HG03520 (cell line): Measurements from ENCODE around the gene USP43.

Source experiments
- ATAC-seq: cut with Tn5 transposase; IDR thresholded peaks from one replicate; pipeline ENCODE4 v1.9.1; 2021; ENCODE audit warnings: mild to moderate bottlenecking, moderate library complexity; ENCODE audit not compliant: unreplicated experiment

The USP43 gene

GRCh38 chr17:9703781-9704082 is 58.4 kb downstream of the USP43 start:
- no peak for ATAC-seq

DNA sequence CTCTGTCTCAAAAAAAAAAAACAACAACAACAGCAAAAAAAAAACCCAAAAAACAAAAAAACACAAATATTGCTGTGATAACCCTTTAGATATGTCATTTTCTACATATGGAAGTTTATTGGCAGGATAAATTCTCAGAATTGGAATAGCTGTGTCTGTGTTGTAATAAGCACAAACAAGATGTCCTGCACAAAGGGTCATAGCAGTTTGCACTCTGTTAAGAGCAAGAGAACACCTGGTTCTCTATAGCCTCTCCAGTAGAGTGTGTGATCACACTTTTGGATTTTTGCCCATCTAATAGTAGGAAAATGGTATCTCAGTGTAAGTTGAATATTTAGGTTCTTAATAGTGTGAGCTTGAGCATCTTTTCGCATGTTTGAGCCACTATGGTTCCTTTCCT is 60.4 kb downstream of the USP43 start:
- ATAC-seq, result no peak

GRCh38 chr17:9707948-9708347 is 62.6 kb downstream of the USP43 start:
- no peak for ATAC-seq

DNA sequence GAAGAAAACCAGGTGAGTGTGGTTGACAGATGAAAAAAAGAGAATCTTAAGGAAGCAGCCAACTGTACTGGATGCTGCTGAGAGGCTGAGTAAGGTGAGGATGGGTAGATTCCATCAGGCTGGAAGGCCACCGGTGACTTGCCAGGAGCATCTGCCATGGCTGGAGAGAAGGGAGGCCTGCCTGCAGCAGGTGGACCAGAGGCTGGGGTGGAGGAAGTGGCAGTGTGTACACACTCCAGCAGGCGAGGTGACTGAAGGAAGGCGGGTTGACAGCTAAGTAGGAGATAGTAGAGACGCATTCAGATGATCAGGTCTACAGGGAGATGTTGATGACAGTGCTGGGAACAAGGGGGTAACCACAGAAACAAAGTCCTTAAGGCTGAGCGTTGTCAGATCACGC is 69.5 kb downstream of the USP43 start:
- ATAC-seq, result no peak

- no peak for ATAC-seq
Measured at GRCh38 chr17:9715503-9716016, 70.2 kb downstream of the USP43 start.

GRCh38 chr17:9725575-9725974 is 80.3 kb downstream of the USP43 start:
- ATAC-seq, result no peak

DNA sequence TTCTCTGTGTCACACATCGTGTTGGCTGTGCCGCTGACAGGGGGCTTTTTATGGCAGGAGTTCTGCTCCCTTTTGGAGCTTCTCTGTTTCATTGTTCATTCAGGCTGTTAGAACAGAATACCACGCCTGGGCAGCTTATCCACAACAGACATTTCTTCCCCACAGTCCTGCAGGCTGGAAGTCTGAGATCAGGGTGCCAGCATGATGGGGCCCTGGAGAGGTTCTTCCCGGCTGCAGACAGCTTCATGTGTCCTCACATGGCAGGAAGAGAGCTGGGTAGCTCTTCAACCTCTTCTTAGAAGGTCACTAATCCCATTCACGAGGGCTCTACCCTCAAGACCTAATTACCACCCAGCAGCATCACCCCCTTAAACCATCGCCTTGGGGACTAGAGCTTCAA is 81.0 kb downstream of the USP43 start:
- ATAC-seq, result no peak

DNA sequence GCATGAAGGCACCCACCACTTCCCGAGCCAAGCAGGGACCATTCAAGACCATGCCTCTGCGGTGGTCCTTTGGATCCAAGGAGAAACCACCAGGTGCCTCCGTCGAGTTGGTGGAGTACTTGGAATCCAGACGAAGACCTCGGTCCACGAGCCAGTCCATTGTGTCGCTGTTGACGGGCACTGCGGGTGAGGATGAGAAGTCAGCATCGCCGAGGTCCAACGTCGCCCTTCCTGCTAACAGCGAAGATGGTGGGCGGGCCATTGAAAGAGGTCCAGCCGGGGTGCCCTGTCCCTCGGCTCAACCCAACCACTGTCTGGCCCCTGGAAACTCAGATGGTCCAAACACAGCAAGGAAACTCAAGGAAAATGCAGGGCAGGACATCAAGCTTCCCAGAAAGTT is 82.7 kb downstream of the USP43 start:
- ATAC-seq, result no peak

- no peak for ATAC-seq
Measured at GRCh38 chr17:9728564-9728963, 83.2 kb downstream of the USP43 start.

- no peak for ATAC-seq
Measured at GRCh38 chr17:9729034-9729650, 83.8 kb downstream of the USP43 start.

- no peak for ATAC-seq
Measured at GRCh38 chr17:9729735-9730420, 84.6 kb downstream of the USP43 start.

DNA sequence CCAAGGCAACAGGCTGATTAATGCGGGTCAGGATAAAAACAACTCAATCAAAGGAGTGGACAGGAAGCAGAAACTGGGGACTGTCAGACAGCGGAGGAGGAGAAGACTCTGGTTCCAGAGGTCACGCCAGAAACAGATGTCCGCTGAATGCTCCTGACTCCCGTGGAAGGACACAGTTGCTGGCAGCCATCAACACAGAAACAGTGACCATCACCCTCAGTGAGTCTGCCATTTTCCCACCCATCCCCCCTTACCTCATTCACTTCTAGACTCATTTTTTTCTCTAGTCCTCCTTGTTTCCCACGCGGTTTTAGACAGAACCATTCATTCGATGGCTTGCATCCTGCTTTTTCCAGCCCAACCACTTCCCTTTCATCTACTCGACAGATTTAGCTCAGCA is 105.2 kb downstream of the USP43 start:
- ATAC-seq, result no peak

DNA sequence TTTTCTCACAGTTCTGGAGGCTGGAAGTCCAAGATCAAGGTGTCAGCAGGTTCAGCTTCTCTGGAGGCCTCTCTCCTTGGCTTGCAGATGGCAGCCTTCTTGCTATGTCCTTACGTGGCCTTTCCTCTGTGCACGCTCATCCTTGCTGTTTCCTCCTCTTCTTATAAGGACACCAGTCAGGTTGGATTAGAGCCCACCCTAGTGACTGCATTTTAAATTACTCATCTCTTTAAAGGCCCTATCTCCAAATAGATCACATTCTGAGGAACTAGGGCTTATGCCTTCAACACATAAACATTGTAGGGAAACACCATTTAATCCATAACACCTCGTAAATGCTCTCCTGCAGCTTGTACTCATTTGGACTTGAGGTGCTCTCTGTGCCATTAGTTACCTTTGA is 109.8 kb downstream of the USP43 start:
- ATAC-seq, result no peak

GRCh38 chr17:9760266-9760665 is 114.9 kb downstream of the USP43 start:
- no peak for ATAC-seq

DNA sequence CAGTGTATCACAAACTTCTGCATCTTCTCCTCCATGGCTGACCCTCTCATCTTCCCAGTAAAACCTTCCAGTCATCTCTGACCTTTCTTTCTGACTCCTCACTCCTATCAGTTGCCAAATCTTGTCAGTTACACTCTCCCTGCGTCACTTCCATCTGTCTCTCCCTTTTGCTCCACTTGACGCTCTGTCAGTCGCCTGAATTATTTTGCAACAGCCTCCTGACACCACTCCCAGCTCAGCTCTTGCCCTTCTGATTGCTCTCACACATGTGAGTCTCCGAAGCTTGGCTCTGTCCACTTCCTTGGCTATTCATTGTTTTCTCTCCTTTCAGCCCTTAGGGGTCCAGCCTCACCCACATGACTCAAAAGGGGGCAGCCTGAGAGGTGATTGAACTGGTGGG is 118.3 kb downstream of the USP43 start:
- no peak for ATAC-seq

DNA sequence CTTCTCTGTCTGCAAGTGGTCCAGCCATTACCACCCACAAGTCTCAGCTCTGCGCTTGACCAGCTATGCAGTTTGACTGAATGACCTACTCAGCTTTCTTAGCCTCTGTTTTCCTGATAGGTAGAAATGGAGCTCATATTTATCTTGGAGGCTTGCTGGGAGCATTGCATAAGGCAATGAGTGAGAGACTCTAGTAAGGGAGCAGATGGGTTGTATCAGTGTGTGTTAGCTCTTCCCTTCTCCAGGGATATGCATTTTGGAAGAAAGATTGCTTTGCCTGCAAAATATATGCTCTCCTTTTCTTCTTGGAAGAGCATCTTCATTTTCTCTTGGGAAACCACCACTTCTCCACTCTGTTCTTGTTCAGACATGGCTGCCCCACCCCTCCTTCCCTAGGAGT is 120.0 kb downstream of the USP43 start:
- no peak for ATAC-seq

DNA sequence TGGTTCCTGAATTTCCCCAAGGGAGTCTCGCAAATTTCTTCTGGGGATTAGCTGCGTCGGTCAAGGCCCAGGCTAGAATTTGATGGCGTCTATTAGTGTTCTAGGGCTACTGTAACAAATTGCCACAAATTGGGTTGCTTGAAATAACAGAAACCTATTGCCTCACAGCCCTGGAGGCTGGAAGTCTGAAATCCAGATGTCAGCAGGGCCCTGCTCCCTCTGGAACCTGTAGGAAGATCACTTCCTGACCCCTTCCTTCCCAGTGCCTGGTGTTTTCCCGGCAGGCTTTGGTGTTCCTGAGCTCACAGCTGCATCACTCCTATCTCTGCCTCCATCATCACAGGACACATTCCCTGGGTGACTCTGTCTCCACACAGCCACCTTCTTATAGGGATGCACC is 121.7 kb downstream of the USP43 start:
- ATAC-seq, result no peak

DNA sequence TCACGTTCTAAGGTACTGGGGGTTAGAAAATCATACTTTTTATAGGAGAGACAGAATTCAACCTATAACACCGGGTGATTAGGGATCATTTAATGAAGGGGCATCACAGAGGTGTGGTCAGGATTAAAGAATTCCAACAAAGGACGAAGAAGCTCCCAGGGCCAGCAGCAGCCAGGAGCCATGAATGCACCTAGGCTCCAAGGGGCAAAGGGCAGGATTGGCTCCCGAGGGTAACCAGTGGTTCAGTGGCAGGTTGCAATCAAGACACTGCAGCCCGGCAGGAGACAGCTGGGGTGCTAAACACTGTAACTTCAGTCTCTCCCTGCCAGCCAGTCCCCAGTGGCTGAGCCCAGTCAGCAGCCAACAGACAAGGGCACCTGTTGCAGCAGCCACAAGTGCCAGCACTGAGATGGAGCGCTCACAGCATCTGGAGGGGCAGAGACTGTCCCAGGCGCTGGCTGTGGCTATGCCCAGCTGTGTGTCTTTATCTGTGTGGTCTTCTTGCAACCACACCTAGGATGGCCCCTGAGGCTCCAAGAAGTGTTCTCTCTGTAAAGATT is 122.2 kb downstream of the USP43 start:
- ATAC-seq, result no peak

DNA sequence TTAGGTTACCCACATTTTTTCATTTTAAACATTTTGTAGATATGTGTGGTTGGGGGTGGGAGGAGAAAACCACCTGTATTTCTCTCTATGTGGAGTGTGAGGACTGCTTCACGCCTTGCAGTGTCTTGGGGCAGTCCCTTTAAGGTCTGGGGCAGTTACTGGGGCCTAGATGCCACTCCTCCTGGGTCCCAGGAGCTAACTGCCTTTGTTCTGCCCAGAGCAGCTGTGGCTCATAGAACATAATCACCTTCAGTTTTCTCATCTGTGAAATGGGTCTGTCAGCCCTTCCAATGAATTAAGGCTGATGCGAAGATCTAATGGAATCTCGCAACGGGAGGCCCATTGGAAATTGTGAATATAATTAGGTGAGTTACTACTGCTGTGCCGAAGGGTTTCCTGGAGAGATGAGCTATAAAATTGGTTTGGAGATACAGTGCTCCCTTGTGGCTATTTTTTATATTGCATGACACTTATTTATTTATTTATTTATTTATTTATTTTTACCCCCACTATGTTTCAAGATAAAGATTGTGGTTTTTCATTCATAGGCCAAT is 123.1 kb downstream of the USP43 start:
- ATAC-seq, result no peak

GRCh38 chr17:9769036-9769695 is 123.8 kb downstream of the USP43 start:
- ATAC-seq, result no peak

GRCh38 chr17:9771465-9771864 is 126.1 kb downstream of the USP43 start:
- ATAC-seq, result no peak

DNA sequence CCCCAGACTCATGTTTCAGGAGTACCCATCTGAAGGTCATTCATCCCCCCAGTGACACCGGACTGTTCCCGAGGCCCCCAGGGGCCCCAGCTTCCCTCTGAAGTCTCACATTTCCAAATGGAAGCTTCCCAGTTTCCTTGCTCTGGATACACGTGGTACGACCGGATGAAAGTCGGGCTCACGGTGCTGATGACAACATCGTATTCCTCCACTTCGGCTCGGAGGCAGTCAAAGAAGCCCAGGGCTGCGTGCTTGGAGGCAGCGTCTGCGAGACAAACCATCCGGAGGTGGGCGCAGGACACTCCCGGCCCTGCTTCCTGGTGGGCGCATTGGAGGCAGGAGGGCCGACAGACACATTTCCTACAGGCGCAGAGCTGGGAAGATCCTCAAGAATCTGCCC is 127.3 kb downstream of the USP43 start:
- no peak for ATAC-seq
